ENCODE measurements around the gene GAB3. TPM values are rescaled to one million over a fixed set of nuclear protein-coding genes. Genes with fewer than 3 reads are reported as not detected.

GAB3 gene
- total RNA-seq, 1 experiment from 2014 or later: 0.72 TPM

GRCh38 chrX:154727871-154728270, 23.0 kb downstream of the GAB3 start:
- CTCF ChIA-PET: no interaction called here
- TF ChIP-seq CBFB (CRISPR knock-in tag; IDR thresholded peaks at IDR 0.05; ENCODE audit: low read depth) (no peak), ZSCAN18 (CRISPR knock-in tag; IDR thresholded peaks at IDR 0.05) (no peak), FOXJ3 (CRISPR knock-in tag; IDR thresholded peaks at IDR 0.05; ENCODE audit: borderline replicate concordance) (no peak), CREM (CRISPR knock-in tag; IDR thresholded peaks at IDR 0.05) (no peak)
- H3K4me1 Mint-ChIP-seq: peaks cover 5% of the 10 kb centered on the region
- POLR2A ChIA-PET: no interaction called here
- DNase-seq (ENCODE audit: low spot score): no peak
- no peak for ATAC-seq
- no peaks in the 10 kb centered on the region for H3K36me3 Mint-ChIP-seq
- no peaks in the 10 kb centered on the region for H3K9me3 Mint-ChIP-seq
- H3K27ac Mint-ChIP-seq: no peak overlapping the region
- H3K27me3 Mint-ChIP-seq (ENCODE audit: low read depth): no peaks in the 10 kb centered on the region; the same call in 1 of the 2 replicates
- H3K4me3 Mint-ChIP-seq: no peak overlapping the region

- Mint-ChIP-seq H3K4me1 (peaks cover 2% of the 10 kb centered on the region; the same call in 1 of the 2 replicates), H3K27ac (no peak overlapping the region), H3K9me3 (no peaks in the 10 kb centered on the region), H3K27me3 (ENCODE audit: low read depth) (no peaks in the 10 kb centered on the region; the same call in 1 of the 2 replicates), H3K36me3 (no peaks in the 10 kb centered on the region), H3K4me3 (no peak overlapping the region)
- ATAC-seq (no peak), DNase-seq (ENCODE audit: low spot score) (no peak)
- CTCF ChIA-PET: no interaction called here
- TF ChIP-seq ATF3 (CRISPR knock-in tag; conservative IDR thresholded peaks at IDR 0.05) (no peak), ELF4 (CRISPR knock-in tag; IDR thresholded peaks at IDR 0.05; ENCODE audit: low read depth) (no peak), NR2C2 (CRISPR knock-in tag; IDR thresholded peaks at IDR 0.05) (no peak)
- POLR2A ChIA-PET: no interaction called here
Measured at GRCh38 chrX:154727418-154727817, 23.5 kb downstream of the GAB3 start.

- H3K4me3 Mint-ChIP-seq: no peak overlapping the region
- CTCF ChIA-PET: interaction anchor here (1.3 kb wide), 1 partner anchor 23 kb away, joined by 7 read pairs; no protein-coding TSS in a partner anchor
- no peaks in the 10 kb centered on the region for H3K4me1 Mint-ChIP-seq
- no peak overlapping the region for H3K27ac Mint-ChIP-seq
- DNase-seq (ENCODE audit: low spot score): no peak
- no peak for TF ChIP-seq HMGXB4 (CRISPR knock-in tag; IDR thresholded peaks at IDR 0.05)
- peaks cover 14% of the 10 kb centered on the region for H3K9me3 Mint-ChIP-seq
- no peak for ATAC-seq
- no peaks in the 10 kb centered on the region for H3K36me3 Mint-ChIP-seq
- POLR2A ChIA-PET: no interaction called here
- H3K27me3 Mint-ChIP-seq (ENCODE audit: low read depth): no peaks in the 10 kb centered on the region; the same call in 1 of the 2 replicates
Measured at GRCh38 chrX:154724993-154725756, 25.7 kb downstream of the GAB3 start.

GRCh38 chrX:154721155-154721554, 29.7 kb downstream of the GAB3 start:
- CTCF ChIA-PET: no interaction called here
- DNase-seq (ENCODE audit: low spot score) (no peak), ATAC-seq (no peak)
- no peak for TF ChIP-seq HMGXB4 (CRISPR knock-in tag; IDR thresholded peaks at IDR 0.05)
- TF ChIP-seq TCF7 (CRISPR knock-in tag; IDR thresholded peaks at IDR 0.05; ENCODE audit: low read depth): no peak
- TF ChIP-seq JAZF1 (CRISPR knock-in tag; IDR thresholded peaks at IDR 0.05): no peak
- TF ChIP-seq ZNF121 (CRISPR knock-in tag; IDR thresholded peaks at IDR 0.05): no peak
- TF ChIP-seq ESRRA (CRISPR knock-in tag; IDR thresholded peaks at IDR 0.05; ENCODE audit: borderline replicate concordance): no peak
- no peak for TF ChIP-seq AR (CRISPR knock-in tag; IDR thresholded peaks at IDR 0.05)
- no peak for TF ChIP-seq ZNF219 (CRISPR knock-in tag; IDR thresholded peaks at IDR 0.05; ENCODE audit: borderline replicate concordance)
- peaks cover 14% of the 10 kb centered on the region for H3K9me3 Mint-ChIP-seq
- no peak overlapping the region for H3K27ac Mint-ChIP-seq
- POLR2A ChIA-PET: no interaction called here
- no peaks in the 10 kb centered on the region for H3K36me3 Mint-ChIP-seq
- H3K4me1 Mint-ChIP-seq: peaks cover 8% of the 10 kb centered on the region; the same call in 1 of the 2 replicates
- no peaks in the 10 kb centered on the region; the same call in none of the 2 replicates for H3K27me3 Mint-ChIP-seq (ENCODE audit: low read depth)
- H3K4me3 Mint-ChIP-seq: no peak overlapping the region

All from WTC11 (cell line).